GM21360 (cell line): ENCODE results near the gene PHF1.
"Not testable (repeated sequence)": the region's sequence is repeated elsewhere in the genome, so short reads cannot be mapped to it uniquely, and the experiment has no call there.

ENCODE experiments used
- ATAC-seq: cut with Tn5 transposase; IDR thresholded peaks from one replicate; pipeline ENCODE4 v1.9.1; 2021; ENCODE audit warnings: mild to moderate bottlenecking, moderate library complexity; ENCODE audit not compliant: unreplicated experiment

Gene PHF1

GRCh38 chr6:33391278-33391921 is 19.4 kb upstream of the PHF1 start, which contains the start of gene KIFC1:
TSS of gene KIFC1 (plus strand) at chr6:33391823. CDS start at chr6:33391986, 163 bp downstream.
- peak; percentile 78 for ATAC-seq

DNA sequence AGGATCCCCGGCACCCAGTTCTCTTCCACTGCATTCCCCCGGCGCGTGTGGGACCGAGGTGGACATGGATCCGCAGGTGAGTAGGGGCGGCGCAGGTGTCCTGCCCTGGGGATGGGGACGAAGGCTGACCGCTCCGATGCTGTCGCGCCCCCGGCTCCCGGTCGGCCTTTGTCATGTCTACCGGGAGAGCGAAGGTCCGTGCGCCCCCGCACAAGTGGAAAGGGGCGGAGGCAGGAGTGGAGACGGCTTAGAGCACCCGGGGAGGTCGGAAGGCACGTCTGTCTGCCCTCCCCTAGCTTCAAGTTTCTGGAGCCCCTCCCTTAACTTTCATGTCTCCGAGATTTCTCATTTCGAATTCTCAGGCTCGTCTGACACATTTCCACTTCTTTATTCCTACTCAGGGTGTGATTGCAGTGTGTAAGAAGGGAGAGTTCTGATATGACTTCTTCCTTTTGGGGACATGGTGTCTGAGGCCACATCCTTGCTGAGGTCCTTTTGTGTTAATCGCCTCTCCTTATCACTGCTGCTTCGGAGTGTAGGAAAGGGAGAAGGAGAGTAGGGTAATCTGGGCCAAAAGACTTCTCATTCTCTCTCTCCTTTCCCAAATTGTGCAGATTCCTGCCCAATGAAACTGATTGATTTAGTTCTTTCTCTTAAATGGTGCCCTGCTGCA is 18.8 kb upstream of the PHF1 start:
- no peak for ATAC-seq

GRCh38 chr6:33392595-33392948 is 18.2 kb upstream of the PHF1 start:
- ATAC-seq, result no peak

- ATAC-seq, result no peak
Measured at GRCh38 chr6:33392979-33393378, 17.8 kb upstream of the PHF1 start.

DNA sequence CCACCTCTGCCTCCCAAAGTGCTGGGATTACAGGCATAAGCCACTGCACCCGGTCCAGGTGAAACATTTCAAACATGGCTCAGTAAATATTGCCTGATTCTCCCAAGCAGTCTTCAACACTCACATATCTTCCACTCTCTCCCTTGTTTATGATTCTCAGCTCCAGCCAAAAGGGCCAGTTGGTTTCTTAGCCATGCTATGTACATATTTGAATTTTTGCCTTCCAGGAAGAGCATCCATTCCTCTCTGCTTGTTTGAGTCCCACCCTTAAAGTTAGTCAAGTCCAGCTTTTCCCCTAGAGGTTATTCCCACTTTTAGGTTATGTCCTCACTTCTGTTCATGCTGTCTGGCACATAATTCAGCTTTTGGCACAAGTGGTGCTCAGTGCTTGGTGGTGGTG is 13.3 kb upstream of the PHF1 start:
- ATAC-seq, result no peak

- ATAC-seq, result not testable (repeated sequence)
Measured at GRCh38 chr6:33398601-33399000, 12.2 kb upstream of the PHF1 start.

DNA sequence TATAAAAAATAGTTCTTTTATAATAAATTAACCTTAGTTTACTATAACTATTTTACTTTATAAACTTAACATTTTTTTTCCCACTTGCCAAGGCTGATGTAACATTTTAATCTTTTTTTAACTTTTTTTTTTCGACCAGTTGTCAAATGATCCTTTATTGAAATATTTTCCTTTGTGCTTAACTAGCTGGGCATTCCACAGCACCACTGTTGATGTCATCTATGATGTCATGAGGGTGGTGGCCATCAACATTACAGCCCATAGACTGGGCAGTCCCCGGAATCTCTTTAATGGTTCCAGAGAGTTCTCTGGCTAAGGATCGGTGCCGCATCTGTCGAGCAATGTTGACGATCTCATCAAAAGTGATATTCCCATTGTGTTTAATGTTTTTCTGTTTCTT is 10.9 kb upstream of the PHF1 start:
- not testable (repeated sequence) for ATAC-seq

- ATAC-seq, result no peak
Measured at GRCh38 chr6:33404884-33405283, 5.9 kb upstream of the PHF1 start.

DNA sequence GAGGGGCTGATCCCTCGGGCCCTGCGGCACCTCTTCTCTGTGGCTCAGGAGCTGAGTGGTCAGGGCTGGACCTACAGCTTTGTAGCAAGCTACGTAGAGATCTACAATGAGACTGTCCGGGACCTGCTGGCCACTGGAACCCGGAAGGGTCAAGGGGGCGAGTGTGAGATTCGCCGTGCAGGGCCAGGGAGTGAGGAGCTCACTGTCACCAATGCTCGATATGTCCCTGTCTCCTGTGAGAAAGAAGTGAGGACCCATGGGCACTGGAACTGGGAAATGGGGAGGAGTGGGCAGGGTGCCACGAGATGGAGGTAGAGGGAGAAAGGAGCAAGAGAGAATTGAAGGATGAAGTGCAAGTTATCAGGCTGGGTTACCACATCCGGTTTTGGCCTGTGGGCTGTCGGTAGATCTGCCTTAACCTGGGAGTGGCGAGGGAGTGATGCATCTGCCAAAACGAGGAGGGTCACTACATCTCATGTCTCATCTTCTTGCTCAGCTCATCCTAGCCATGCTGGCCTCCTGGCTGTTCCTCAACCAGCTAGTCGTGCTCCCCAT is 5.4 kb upstream of the PHF1 start:
- ATAC-seq, result no peak

DNA sequence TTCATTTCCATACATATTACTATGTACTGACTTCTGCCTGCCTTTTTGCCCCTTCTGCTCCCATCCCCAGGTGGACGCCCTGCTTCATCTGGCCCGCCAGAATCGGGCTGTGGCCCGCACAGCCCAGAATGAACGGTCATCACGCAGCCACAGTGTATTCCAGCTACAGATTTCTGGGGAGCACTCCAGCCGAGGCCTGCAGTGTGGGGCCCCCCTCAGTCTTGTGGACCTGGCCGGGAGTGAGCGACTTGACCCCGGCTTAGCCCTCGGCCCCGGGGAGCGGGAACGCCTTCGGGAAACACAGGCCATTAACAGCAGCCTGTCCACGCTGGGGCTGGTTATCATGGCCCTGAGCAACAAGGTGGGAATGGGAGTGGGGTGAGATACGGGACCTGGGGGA is 4.7 kb upstream of the PHF1 start:
- no peak for ATAC-seq

- ATAC-seq, result no peak
Measured at GRCh38 chr6:33407132-33407718, 3.6 kb upstream of the PHF1 start.

DNA sequence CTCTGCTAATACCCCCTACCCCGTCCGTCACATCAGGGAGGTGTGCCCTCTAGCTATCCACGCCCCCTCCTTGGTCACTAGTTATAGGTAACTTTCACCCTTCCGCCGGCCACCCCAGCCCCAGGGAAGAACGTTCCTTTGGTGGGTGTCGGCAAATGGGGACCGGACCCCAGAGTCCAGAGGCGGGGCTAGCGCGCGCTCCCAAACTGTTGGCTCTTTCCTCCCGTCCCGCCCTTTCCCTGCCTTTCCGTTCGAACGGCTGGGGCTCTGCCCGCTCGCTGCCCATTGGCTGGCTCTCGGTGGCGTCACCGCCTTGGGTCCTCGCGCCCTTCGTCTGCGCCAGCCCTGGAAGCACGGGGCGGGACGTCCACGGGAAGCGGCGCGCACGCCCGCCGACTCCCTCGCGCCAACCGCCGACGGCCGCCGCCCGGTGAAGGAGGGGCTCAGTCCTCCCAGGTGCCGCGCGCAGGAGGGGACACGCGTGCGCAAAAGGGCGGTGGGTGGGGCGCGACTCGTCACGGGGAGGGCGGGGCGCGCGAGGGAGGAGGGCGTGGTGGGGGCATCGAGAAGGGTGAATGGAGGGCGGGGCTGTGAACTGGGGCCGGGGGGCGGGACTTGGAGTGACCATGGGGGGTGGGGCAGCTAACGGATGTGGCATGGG is 634 bp upstream of the PHF1 start:
- peak; percentile 74 for ATAC-seq

- ATAC-seq, result no peak
Measured at GRCh38 chr6:33411632-33412005, 805 bp downstream of the PHF1 start.

DNA sequence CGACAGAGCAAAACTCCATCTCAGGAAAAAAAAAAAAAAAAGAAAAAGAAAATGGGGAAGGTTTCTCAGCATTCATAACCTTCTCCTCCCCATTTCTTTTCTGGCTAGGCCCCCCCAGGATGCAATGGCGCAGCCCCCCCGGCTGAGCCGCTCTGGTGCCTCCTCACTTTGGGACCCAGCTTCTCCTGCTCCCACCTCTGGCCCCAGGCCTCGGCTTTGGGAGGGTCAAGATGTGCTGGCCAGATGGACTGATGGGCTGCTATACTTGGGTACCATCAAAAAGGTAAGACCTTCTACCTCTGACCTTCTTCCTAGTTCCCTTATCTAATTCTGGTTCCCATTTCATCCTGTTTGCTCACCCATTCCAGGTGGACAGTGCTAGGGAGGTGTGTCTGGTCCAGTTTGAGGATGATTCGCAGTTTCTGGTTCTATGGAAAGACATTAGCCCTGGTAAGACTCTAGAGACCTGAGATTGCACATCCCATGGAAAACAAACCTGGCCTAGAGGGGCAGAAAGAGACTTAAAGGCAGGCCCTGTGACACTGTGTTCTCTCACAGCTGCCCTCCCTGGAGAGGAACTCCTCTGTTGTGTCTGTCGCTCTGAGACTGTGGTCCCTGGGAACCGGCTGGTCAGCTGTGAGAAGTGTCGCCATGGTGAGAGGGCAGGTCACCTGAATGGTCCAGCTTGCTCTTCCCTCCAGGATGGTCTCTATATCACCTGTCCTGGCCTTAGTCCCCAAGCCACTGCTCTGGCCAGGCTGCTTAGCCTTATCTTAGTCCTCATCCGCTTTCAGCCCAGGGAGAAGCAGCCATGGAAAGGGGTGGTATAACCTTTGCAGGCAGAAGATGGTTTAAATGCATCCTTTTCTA is 1.6 kb downstream of the PHF1 start:
- no peak for ATAC-seq

- no peak for ATAC-seq
Measured at GRCh38 chr6:33413241-33414120, 2.7 kb downstream of the PHF1 start.

GRCh38 chr6:33414592-33415271 is 3.9 kb downstream of the PHF1 start:
- no peak for ATAC-seq

DNA sequence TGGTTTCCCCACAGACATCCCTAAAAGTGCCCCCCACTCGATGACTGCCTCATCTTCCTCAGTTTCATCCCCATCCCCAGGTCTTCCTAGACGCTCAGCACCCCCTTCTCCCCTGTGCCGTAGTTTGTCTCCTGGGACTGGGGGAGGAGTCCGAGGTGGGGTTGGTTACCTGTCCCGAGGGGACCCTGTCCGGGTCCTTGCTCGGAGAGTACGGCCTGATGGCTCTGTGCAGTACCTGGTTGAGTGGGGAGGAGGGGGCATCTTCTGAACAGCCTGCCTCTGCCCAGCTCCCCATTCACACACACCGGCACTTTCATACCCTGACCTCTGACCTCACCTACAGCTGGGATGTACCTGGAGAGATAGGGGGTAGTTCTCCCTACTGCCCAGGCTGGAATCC is 5.0 kb downstream of the PHF1 start:
- no peak for ATAC-seq

DNA sequence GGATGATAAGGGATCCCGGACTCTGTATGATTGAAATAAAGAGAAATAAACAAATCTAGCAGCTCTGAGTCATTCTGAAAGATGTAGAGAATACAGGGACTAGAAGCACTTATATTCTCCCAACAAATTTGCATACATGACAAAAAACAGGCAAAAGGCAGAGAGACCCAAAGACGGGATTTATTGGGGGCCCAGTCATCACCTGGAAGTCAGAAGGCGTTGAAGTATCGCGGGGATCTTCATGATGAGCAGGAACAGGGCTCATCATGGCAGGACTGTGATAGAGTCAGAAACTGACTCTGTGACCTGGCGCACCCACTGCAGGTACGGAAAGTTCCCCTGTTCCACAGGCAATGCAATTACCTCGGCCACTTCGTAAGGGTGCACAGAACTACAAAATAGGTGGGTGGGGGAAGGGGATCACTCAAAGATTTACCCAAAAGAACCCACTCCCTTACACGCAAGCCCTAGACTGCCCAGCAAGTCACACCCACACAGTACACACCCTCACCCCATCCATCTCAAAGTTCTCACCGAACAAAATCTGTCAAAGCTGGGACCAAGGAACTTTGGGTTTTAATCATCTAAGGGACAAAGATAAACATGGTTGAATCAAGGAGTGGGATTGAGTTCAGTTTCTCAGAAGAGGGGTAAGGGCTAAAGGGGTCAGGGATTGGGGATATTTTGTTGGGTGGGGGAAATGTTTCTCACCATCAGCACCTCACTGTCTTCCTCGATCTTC is 5.7 kb downstream of the PHF1 start:
- no peak for ATAC-seq
